GM12892 (cell line): ENCODE results near the gene PDZD2.

Experiments used
- POLR2A ChIP-seq: IDR thresholded peaks from 2 replicates; pipeline ENCODE4 v1.6.1; 2011; ENCODE audit warnings: low read depth, low read length, control low read depth
- POLR2AphosphoS5 ChIP-seq: IDR thresholded peaks from 2 replicates; pipeline ENCODE4 v1.6.1; 2011; ENCODE audit warnings: low read depth, low read length, control low read depth

DNA sequence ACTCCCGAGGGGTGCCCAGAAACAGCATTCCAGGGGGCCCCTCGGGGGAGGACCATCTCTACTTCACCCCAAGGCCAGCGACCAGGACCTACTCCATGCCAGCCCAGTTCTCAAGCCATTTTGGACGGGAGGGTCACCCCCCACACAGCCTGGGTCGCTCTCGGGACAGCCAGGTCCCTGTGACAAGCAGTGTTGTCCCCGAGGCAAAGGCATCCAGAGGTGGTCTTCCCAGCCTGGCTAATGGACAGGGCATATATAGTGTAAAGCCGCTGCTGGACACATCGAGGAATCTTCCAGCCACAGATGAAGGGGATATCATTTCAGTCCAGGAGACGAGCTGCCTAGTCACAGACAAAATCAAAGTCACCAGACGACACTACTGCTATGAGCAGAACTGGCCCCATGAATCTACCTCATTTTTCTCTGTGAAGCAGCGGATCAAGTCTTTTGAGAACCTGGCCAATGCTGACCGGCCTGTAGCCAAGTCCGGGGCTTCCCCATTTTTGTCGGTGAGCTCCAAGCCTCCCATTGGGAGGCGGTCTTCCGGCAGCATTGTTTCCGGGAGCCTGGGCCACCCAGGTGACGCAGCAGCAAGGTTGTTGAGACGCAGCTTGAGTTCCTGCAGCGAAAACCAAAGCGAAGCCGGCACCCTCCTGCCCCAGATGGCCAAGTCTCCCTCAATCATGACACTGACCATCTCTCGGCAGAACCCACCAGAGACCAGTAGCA lies 451.3 kb downstream of the PDZD2 start:
- TF ChIP-seq POLR2AphosphoS5 (no peak), POLR2A (no peak)
